Epithelial cell of proximal tubule (primary cell): ENCODE results near the gene PALD1. TPM values are rescaled to one million over a fixed set of nuclear protein-coding genes. Genes with fewer than 3 reads are reported as not detected.

ENCODE experiments used
- DNase-seq: peaks from one replicate; pipeline ENCODE4 v3.0.0-alpha.2; 2011; ENCODE audit warnings: low read depth
- H3K4me3 ChIP-seq: 2 replicates; pipeline ENCODE4 v1.5.1; 2011; ENCODE audit warnings: low read depth, mild to moderate bottlenecking, low read length
- CTCF ChIP-seq: conservative IDR thresholded peaks from 2 replicates; pipeline ENCODE4 v1.5.1; 2012; ENCODE audit warnings: low read depth, mild to moderate bottlenecking, low read length
- total RNA-seq: library from RNA; depleted of rRNA; stranded (reverse); fragments of >200 nt; gene quantifications from 2 replicates; pipeline ENCODE4 v1.2.3, GENCODE V29; 2015

The PALD1 gene
- 3.3 and 3.5 TPM in 2 replicates for total RNA-seq

- no peak for TF ChIP-seq CTCF
- DNase-seq: no peak
- H3K4me3 ChIP-seq: peak within 1 kb of the TSS; percentile 49
Measured at GRCh38 chr10:70478191-70479164, at the start of gene PALD1. PALD1 (plus strand) TSS chr10:70478767; CDS start chr10:70525952, 47,185 bp downstream.

- DNase-seq: no peak
Measured at GRCh38 chr10:70430493-70431445, 47.8 kb upstream of the PALD1 start.

GRCh38 chr10:70432101-70432500 lies 46.5 kb upstream of the PALD1 start:
- H3K4me3 ChIP-seq: no peak overlapping the region
- no peak for TF ChIP-seq CTCF
- no peak for DNase-seq

More at GRCh38 chr10:70430493-70431445, 47.8 kb upstream of the PALD1 start:
- TF ChIP-seq CTCF: no peak
- no peak overlapping the region for H3K4me3 ChIP-seq

- TF ChIP-seq CTCF: no peak
- no peak for DNase-seq
- no peak overlapping the region for H3K4me3 ChIP-seq
Measured at GRCh38 chr10:70432561-70433263, 45.9 kb upstream of the PALD1 start.

GRCh38 chr10:70433581-70434280 lies 44.8 kb upstream of the PALD1 start:
- no peak for TF ChIP-seq CTCF

More at GRCh38 chr10:70433581-70434280, 44.8 kb upstream of the PALD1 start:
- DNase-seq: no peak
- H3K4me3 ChIP-seq: no peak overlapping the region
